Inferior parietal cortex (tissue), 1 donor: ENCODE data around the gene CDC42BPB.

ENCODE experiments used
- DNase-seq: peaks from one replicate; pipeline ENCODE4 v3.0.0-alpha.2; 2016; ENCODE audit errors: extremely low spot score

Gene CDC42BPB

DNA sequence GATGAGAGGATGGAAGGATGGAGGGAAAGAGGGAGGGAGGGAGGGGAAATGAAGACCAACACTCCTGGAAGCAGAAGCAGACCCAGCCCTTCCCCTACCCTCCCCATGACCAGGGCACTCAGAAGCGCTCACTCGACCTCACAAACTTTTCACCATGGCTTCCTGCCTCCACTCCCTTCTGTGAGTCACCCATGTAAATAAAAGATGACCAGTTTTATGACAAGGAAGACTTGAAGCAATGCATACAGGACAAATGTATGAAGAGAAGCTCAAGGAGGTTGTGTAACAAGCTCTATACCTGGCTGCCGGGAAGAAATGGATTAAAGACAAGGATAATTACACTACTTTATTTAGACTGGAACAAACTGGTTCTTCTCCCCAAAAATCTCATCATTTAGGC is 63.8 kb downstream of the CDC42BPB start:
- DNase-seq, result no peak

GRCh38 chr14:102991376-102991775 is 66.0 kb downstream of the CDC42BPB start:
- DNase-seq, result no peak

GRCh38 chr14:102988054-102988453 is 69.3 kb downstream of the CDC42BPB start:
- DNase-seq, result no peak

DNA sequence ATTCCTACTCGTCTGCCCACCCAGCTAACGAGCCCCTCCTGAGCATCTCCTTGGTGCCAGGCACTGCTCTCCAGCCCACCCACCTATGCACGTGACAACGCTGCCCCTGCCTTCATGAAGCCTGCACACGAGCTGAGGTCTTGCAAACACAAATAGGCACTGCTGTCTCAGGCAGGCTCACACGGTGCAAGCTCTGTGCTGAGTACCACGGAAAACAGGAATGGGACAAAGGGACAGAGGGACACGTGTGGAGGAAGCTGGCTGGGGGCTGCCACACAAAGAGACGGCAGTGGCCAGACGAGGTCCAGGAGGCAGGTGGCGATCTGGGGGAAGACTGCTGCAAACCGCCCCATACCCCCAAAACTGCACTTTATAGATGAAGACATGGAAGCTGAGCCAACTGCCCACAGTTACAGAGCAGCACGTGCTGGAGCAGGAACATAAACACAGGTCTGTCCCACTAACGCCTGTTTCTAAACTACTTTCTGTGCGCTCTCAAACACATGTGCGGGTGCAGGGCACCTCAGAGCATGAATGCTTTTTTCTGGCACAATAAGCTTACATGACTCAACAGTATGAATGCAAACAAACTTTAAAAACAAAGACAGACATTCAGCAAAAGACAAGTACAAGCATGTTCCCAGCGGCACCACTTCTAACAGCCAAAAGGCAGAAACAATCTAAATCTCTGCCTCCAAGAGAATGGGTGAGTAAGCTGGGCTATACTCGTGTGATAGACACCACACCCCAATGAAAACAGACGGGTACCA is 70.4 kb downstream of the CDC42BPB start:
- peak; percentile 43 for DNase-seq

DNA sequence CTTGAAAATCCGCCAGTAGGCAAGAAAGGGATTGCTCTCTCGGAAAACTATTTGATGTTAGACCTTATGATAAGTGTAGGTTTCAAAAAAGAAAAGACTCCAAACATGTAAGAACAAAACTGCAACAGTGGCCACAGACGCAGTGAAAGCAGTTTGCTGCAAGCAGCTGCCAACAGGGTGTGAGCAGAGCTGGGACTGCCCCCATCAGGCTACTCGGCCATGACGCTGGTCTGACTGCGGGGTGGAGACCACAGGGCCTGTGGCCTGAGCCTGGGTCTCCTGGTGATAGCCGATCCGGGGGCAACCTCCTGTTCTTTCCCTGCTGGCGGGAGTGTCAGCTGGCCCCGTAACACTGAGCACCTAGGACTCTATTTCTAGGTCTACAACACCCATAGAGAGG is 71.7 kb downstream of the CDC42BPB start:
- peak; percentile 23 for DNase-seq

- DNase-seq, result no peak
These were observed 72.8 kb downstream of the CDC42BPB start for GRCh38 chr14:102984336-102985102.

- DNase-seq, result no peak
These were observed 73.9 kb downstream of the CDC42BPB start for GRCh38 chr14:102983496-102983895.

DNA sequence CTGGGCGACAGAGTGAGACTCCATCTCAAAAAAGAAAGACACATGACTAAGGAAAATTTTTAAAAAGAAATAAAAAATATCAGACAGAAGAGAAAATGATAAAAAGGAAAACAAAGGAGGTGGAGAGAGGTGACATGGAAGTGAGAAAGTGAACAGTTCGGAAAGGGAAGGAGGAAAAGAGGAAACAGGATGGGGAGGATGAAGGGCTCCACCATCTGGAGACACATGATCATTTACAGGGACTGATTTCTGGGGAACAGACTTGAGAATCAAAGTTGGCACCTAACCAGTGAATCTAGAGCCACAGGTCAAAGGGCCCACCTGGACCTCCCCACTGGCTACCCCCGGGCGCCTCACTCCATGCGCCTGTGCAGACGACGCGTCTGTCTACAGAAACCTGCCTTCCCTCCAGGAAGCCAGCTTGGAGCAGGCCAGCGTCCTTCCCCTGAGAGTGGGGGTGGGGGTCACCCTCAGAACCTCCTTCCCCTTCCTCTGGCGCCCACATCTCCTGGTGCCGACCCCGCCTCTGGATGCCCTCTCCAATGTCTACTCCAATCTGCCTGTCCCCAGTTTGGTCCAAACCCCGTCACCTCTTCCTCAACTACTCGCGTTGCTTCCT is 74.4 kb downstream of the CDC42BPB start:
- no peak for DNase-seq

DNA sequence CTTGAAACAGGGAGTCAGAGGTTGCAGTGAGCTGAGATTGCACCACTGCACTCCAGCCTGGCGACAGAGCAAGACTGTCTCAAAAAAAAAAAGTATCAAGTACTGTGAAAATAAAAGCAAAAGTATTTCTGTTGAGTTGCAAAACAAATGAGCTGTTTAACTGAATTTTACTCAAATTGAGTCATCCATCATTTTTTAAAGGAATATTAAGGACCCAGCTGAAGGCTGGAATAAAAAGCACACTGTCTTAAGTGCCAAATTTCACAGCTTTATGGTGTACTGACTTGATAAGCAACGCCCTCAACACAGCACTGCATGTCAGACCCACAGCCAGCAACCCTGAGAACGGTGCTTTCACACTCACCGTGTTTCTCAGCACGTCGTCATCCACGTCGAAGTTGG is 76.9 kb downstream of the CDC42BPB start:
- DNase-seq, result no peak

- no peak for DNase-seq
These were observed 77.9 kb downstream of the CDC42BPB start for GRCh38 chr14:102979406-102979805.

- DNase-seq, result no peak
These were observed 79.9 kb downstream of the CDC42BPB start for GRCh38 chr14:102977475-102977874.

- DNase-seq, result no peak
These were observed 81.7 kb downstream of the CDC42BPB start for GRCh38 chr14:102975662-102976061.

DNA sequence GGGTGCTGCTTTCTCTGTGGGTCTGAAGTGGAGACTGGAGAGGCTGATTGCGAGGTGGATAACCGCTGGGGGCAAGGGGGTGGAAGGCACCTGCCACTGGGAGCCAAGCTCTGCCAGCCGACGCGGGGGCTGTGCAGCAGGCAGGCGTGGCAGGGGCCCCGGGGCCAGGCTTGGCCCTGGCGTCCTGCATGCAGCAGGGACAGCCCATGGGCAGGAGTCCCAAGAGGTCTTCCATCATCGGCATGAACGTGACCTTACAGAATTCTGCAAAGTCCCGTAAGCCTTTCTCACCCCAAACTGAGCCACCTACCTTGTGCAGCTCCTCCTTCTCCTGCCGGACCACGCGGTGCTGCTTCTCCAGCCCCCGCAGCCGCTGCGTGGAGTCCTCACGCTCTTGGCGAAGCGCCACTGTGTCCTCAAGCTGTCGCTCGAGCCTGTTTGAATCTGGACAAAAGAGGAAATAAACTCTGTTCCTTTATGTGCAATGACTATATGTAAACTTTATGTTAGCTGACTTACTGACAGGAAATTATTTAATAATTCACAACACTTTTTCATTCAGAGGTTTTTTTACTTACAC is 83.6 kb downstream of the CDC42BPB start:
- no peak for DNase-seq

DNA sequence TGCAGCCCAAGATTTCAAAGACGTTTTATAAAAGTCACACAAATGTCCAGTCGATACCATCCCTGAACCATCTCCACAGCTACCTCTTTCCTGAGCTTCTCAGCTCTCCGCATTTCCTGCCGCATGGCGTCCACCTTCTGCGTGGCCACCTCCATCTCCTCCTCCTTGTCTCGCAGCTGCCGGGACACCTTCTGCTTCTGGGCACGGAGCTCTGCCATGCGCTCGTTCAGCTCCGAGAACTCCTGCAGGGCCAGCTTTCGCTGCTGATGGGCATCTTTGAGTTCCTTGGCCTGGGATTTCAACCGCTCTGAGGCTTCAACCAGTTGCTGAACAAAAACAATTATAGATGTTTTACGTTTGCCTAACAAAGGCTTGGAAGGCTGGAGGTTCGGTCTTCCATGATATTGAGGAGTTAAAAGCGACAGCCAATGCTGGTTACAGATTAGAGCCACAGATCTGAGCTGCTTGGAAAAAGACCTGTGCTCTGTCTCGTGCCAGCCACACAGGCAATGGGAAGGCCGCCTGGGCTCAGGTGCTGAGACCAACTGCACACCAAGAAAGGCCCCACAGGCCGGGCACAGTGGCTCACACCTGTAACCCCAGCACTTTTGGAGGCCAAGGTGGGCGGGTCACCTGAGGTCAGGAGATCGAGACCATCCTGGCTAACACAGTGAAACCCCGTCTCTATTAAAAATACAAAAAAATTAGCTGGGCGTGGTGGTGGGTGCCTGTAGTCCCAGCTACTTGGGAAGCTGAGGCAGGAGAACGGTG is 85.3 kb downstream of the CDC42BPB start:
- no peak for DNase-seq

DNA sequence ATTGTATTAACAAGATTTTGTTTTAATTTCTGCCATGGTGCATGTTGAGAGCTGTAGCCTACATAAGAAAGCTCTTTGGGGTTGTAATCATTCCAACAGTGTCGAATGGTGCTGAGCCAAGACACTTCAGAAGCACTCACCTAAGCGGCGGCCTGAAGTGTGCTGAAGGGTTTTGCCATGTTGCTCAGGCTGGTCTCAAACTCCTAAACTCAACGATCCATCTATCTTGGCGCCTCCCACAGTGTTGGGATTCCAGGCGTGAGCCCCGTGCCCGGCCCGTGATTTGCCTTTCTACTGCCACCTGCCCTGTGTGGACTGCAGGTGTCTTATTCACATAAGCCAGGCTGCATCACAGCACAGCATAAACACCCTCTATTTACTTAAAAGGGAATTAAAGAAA is 86.0 kb downstream of the CDC42BPB start:
- DNase-seq, result no peak

- DNase-seq, result no peak
These were observed 86.9 kb downstream of the CDC42BPB start for GRCh38 chr14:102970496-102970895.

DNA sequence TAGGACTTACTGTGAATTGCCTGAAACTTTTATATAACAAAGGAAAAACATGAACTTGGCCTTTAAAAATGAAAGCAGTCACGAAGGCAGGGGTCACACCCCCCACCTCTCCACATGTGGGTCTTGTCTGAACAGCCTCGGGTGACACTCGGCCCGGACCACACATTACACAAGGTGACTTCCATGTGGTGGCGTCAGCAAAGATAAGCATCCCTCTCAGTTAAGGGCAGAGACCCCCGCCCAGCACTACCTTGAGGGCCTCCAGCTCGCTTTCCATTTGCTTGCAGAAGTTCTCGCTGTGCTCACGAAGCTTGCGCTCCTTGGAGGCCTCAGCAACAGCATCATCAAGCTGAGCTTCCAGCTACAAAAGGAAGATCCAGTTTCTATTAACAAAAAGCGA is 87.4 kb downstream of the CDC42BPB start:
- DNase-seq, result no peak

GRCh38 chr14:102969060-102969791 is 88.1 kb downstream of the CDC42BPB start:
- no peak for DNase-seq

GRCh38 chr14:102968306-102968705 is 89.0 kb downstream of the CDC42BPB start:
- DNase-seq, result no peak

- no peak for DNase-seq
These were observed 89.9 kb downstream of the CDC42BPB start for GRCh38 chr14:102967506-102967795.
